ENCODE measurements around the gene MRPL36.

DNA sequence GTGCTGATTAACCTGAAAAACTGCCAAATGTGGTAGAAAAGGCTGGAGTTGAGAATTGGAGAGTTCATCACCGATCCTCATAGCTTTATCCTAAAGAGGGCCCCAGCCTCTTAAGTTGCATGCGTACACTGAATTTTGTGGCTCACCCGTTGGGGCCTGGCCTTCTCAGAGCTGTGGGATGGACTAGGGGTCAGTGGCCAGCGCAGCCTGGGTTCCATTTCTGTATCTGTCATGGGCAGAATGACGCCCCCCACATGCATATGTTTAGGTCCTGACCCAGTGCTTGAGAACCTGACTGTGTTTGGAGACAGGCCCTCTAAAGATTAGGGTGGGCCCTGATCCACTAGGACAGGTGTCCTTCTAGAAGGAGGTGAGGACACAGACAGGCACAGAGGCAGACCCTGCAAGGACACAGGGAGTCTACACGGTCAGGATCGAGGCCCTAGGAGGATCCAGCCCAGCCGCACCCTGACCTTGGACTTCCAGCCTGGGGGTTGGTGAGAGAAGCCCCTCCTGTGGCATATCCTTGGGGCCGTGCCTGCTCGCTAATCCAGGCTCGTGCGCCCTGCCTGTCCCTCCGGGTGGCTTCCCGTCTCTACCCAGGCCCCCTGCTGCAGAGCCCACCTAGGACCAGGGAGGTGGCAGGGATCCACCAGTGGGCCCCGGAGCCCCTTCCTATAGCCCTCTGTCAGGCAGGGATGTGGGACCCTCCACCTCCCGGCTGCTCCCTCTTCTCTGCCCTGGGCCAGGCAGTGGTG is 33.8 kb upstream of the MRPL36 start:
- TF ChIP-seq, protein P1, sequence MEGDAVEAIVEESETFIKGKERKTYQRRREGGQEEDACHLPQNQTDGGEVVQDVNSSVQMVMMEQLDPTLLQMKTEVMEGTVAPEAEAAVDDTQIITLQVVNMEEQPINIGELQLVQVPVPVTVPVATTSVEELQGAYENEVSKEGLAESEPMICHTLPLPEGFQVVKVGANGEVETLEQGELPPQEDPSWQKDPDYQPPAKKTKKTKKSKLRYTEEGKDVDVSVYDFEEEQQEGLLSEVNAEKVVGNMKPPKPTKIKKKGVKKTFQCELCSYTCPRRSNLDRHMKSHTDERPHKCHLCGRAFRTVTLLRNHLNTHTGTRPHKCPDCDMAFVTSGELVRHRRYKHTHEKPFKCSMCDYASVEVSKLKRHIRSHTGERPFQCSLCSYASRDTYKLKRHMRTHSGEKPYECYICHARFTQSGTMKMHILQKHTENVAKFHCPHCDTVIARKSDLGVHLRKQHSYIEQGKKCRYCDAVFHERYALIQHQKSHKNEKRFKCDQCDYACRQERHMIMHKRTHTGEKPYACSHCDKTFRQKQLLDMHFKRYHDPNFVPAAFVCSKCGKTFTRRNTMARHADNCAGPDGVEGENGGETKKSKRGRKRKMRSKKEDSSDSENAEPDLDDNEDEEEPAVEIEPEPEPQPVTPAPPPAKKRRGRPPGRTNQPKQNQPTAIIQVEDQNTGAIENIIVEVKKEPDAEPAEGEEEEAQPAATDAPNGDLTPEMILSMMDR (conservative IDR thresholded peaks at IDR 0.05; ENCODE audit: low read depth in 2 of 2), result no peak
- TF ChIP-seq POLR2AphosphoS5 (IDR thresholded peaks at IDR 0.05; ENCODE audit: low read depth) (no peak), CREB1 (CRISPR knock-in tag; IDR thresholded peaks at IDR 0.05; ENCODE audit: low read depth) (no peak)
- TF ChIP-seq, protein P2, sequence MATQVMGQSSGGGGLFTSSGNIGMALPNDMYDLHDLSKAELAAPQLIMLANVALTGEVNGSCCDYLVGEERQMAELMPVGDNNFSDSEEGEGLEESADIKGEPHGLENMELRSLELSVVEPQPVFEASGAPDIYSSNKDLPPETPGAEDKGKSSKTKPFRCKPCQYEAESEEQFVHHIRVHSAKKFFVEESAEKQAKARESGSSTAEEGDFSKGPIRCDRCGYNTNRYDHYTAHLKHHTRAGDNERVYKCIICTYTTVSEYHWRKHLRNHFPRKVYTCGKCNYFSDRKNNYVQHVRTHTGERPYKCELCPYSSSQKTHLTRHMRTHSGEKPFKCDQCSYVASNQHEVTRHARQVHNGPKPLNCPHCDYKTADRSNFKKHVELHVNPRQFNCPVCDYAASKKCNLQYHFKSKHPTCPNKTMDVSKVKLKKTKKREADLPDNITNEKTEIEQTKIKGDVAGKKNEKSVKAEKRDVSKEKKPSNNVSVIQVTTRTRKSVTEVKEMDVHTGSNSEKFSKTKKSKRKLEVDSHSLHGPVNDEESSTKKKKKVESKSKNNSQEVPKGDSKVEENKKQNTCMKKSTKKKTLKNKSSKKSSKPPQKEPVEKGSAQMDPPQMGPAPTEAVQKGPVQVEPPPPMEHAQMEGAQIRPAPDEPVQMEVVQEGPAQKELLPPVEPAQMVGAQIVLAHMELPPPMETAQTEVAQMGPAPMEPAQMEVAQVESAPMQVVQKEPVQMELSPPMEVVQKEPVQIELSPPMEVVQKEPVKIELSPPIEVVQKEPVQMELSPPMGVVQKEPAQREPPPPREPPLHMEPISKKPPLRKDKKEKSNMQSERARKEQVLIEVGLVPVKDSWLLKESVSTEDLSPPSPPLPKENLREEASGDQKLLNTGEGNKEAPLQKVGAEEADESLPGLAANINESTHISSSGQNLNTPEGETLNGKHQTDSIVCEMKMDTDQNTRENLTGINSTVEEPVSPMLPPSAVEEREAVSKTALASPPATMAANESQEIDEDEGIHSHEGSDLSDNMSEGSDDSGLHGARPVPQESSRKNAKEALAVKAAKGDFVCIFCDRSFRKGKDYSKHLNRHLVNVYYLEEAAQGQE (IDR thresholded peaks at IDR 0.05; ENCODE audit: unreplicated experiment), result no peak

Measured in GM23338 (cell line).